Ureter (tissue), 1 donor: ENCODE data around the gene PIM1. TPM values are rescaled to one million over a fixed set of nuclear protein-coding genes. Genes with fewer than 3 reads are reported as not detected.
"Not testable (repeated sequence)": the region's sequence is repeated elsewhere in the genome, so short reads cannot be mapped to it uniquely, and the experiment has no call there.

ENCODE experiments used
- DNase-seq: peaks from one replicate; pipeline ENCODE4 v3.0.0-alpha.2; 2020; ENCODE audit warnings: low spot score
- total RNA-seq: library from RNA; stranded (reverse); gene quantifications from one replicate; pipeline ENCODE4 v1.2.4, GENCODE V29; 2023
- donor health status: DM: yes; HTN: yes; CAD: no.

The PIM1 gene
- total RNA-seq, 1 donor from 2014 or later, result 35.0 TPM

GRCh38 chr6:37188962-37189510 is 19.1 kb downstream of the PIM1 start:
- DNase-seq, result no peak

DNA sequence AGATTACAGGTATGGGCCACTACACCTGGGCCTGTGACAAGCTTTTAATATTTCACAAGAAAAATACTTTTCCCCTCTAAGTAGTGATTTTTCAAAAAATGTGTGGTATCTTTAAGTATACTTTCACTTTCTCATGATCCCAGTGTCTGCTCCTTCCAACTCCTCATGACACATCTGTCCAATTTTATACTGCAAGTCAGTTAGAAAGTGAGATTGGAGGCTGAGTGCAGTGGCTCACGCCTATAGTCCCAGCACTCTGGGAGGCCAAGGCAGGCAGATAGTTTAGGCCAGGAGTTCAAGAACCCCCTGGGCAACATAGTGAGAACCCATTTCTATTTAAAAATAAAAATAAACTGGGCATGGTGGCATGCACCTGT is 20.2 kb downstream of the PIM1 start:
- no peak for DNase-seq

GRCh38 chr6:37192666-37193065 is 22.7 kb downstream of the PIM1 start:
- DNase-seq, result no peak

GRCh38 chr6:37194886-37195285 is 24.9 kb downstream of the PIM1 start:
- not testable (repeated sequence) for DNase-seq

DNA sequence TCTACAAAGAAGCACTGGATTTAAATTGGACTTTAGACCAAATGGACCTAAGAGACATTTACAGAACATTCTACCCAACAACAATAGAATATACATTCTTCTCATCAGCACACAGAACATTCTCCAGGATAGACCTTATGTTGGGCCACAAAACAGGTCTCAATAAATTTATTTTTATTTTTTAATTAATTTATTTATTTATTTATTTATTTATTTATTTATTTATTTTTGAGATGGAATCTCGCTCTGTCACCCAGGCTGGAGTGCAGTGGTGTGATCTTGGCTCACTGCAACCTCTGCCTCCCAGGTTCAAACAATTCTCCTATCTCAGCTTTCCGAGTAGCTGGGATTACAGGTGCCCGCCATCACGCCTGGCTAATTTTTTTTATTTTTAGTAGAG is 26.5 kb downstream of the PIM1 start:
- DNase-seq, result not testable (repeated sequence)

GRCh38 chr6:37200085-37200484 is 30.1 kb downstream of the PIM1 start:
- no peak for DNase-seq

DNA sequence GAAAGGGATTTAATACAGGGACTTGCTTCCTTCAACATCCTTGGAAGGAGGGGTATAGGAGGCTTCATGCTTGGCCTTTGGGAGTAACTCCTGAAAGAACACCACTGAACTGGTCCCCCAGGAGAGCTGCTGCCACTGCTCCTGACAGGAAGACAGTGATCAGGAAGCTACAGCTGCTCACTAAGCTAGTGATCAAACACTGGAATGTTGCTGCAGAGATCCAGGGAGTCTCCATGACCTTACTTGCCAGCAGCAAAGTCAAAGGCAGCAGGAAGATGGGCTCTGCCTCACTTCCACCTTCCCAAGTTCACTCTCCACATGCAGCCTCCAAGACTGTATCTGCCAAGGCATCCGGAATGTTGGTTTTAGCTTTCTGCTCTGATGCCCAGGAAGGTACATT is 31.8 kb downstream of the PIM1 start:
- DNase-seq, result no peak

GRCh38 chr6:37202788-37203491 is 33.0 kb downstream of the PIM1 start:
- no peak for DNase-seq

GRCh38 chr6:37204014-37204751 is 34.2 kb downstream of the PIM1 start:
- no peak for DNase-seq

DNA sequence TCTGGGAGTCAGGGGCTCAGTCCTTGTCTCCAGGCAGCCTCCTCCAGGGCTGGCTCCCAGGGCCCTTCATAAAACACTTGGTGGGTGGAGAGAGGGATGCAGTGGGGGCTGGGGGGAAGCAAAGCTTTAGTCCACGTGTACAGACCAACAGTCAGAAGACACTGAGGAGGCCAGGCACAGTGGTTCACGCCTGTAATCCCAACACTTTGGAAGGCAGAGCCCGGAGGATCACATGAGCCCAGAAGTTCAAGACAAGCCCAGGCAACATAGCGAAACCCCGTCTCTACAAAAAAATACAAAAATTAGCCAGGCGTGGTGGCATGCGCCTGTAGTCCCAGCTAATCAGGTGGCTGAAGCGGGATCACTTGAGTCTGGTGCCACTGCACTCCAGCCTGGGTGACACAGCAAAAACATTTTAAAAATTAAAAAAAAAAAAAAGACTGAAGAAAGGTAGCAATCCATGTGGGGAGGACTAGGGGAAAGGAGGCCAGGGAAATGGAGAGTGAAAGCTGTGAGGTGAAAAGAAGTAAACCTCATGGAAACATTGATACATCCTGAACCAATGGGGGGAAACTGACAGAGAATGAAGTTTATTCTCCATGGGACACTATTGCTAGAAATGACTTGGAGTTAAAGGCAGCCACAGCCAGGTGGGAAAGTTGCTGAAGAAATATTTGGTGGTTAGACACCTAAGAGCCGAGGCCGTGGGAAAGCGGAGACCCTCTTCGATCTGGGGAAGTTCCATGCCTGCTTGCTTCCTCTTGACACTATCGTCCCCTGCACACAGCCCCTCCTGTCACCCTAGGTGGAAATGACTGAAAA is 35.4 kb downstream of the PIM1 start:
- no peak for DNase-seq

DNA sequence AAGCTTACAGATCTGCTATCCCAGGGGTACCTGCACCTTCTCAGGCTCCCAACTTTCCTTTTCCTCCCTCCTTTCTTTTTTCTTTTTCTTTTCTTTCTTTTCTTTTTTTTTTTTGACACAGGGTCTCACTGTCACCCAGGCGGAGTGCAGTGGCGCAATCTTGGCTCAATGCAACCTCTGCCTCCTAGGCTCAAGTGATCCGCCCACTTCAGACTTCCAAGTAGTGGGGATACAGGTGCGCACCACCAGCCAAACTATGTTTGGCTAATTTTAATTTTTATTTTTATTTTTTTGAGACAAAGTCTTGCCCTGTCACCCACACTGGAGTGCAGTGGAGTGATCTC is 36.0 kb downstream of the PIM1 start:
- DNase-seq, result no peak

- no peak for DNase-seq
Measured at GRCh38 chr6:37206622-37207021, 36.7 kb downstream of the PIM1 start.

GRCh38 chr6:37207903-37208456 is 38.0 kb downstream of the PIM1 start:
- DNase-seq, result peak; percentile 87

GRCh38 chr6:37208793-37209192 is 38.8 kb downstream of the PIM1 start:
- DNase-seq, result no peak

GRCh38 chr6:37209461-37210205 is 39.7 kb downstream of the PIM1 start:
- no peak for DNase-seq

GRCh38 chr6:37210313-37210968 is 40.5 kb downstream of the PIM1 start:
- DNase-seq, result peak; percentile 89

DNA sequence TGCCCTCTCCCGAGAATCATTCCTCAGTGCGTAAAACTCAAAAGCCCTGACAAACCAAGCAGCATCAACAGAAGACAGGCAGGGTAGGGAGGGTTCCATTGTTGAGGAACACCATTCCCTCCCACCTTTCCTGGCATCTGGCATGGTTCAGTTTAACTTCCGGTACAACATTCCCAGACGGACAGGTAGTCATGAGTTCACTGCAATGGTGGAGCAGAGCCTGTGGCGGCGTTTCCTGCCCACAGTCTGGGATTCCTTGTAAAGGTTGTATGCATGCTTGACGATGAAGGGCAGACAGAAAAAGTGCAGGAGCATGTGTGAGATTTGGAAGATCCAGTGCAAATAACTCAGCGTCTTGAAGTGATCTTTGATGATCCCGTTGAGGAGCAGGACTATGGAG is 42.3 kb downstream of the PIM1 start:
- DNase-seq, result no peak

DNA sequence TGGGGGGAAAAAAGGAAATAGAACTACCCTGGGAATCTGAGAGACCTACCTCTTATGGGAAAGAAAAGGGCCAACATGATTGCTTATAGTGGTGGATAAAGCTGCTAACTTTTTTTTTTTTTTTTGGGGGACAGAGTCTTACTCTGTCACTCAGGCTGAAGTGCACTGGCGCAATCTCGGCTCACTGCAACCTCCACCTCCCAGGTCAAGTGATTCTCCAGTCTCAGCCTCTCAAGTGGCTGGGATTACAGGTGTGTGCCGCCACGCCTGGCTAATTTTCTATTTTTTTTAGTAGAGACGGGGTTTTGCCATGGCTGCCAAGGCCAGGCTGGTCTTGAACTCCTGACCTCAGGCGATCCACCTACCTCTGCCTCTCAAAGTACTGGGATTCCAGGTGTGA is 48.1 kb downstream of the PIM1 start:
- DNase-seq, result no peak

DNA sequence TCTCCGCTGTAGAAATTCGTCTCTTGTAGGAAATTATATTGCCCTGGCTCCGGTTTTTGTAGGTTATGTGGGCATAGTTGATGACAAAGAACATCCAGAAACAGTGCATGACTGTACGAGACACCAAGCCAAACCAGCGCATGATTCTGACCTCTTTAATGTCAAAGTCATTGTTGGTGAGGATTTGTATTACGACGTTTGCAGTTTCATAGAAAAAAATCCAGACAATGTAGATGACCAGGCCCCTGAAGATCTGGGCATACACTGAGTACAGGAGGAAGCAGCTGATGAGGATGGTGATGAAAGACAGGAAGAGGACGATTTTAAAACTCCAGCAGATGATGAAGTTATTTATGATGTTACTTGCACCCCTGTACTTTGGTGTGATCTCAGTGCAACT is 48.6 kb downstream of the PIM1 start:
- DNase-seq, result no peak

GRCh38 chr6:37221585-37222124 is 51.7 kb downstream of the PIM1 start:
- DNase-seq, result no peak
